ENCODE results near the gene PEX6.
"Not testable (repeated sequence)": the region's sequence is repeated elsewhere in the genome, so short reads cannot be mapped to it uniquely, and the experiment has no call there.

The PEX6 gene

GRCh38 chr6:42998205-42998604 is 19.2 kb upstream of the PEX6 start:
- not testable (repeated sequence) for H3K4me3 ChIP-seq (ENCODE audit: low read depth in 1 of 5, low read length in 5 of 5); H3K9ac ChIP-seq (ENCODE audit: low read length in 5 of 5); H3K4me1 ChIP-seq (ENCODE audit: control insufficient read depth in 5 of 5, insufficient read depth in 5 of 5, low read length in 5 of 5); H3K27me3 ChIP-seq (ENCODE audit: control insufficient read depth in 5 of 5, insufficient read depth in 4 of 5, low read length in 5 of 5); H3K36me3 ChIP-seq (ENCODE audit: control insufficient read depth in 5 of 5, insufficient read depth in 5 of 5, low read length in 5 of 5); H3K9me3 ChIP-seq (ENCODE audit: control insufficient read depth in 5 of 5, low read length in 5 of 5); H3K27ac ChIP-seq (ENCODE audit: low read depth, low read length)

- Histone ChIP-seq H3K36me3 (ENCODE audit: control insufficient read depth in 5 of 5, insufficient read depth in 5 of 5, low read length in 5 of 5) (peaks cover 0 to 7% (median 2%) of the 10 kb centered on the region in 5 donors), H3K27me3 (ENCODE audit: control insufficient read depth in 5 of 5, insufficient read depth in 4 of 5, low read length in 5 of 5) (no peaks in the 10 kb centered on the region), H3K4me3 (ENCODE audit: low read depth in 1 of 5, low read length in 5 of 5) (no peak overlapping the region), H3K4me1 (ENCODE audit: control insufficient read depth in 5 of 5, insufficient read depth in 5 of 5, low read length in 5 of 5) (no peaks in the 10 kb centered on the region), H3K9ac (ENCODE audit: low read length in 5 of 5) (no peak overlapping the region), H3K27ac (ENCODE audit: low read depth, low read length) (no peak overlapping the region), H3K9me3 (ENCODE audit: control insufficient read depth in 5 of 5, low read length in 5 of 5) (no peaks in the 10 kb centered on the region)
Observed at GRCh38 chr6:42996513-42996912, 17.5 kb upstream of the PEX6 start.

- H3K4me3 ChIP-seq (ENCODE audit: low read depth in 1 of 5, low read length in 5 of 5): no peak overlapping the region
- peaks cover 0 to 27% (median 24%) of the 10 kb centered on the region in 5 donors for H3K36me3 ChIP-seq (ENCODE audit: control insufficient read depth in 5 of 5, insufficient read depth in 5 of 5, low read length in 5 of 5)
- H3K27me3 ChIP-seq (ENCODE audit: control insufficient read depth in 5 of 5, insufficient read depth in 4 of 5, low read length in 5 of 5): no peaks in the 10 kb centered on the region
- H3K9me3 ChIP-seq (ENCODE audit: control insufficient read depth in 5 of 5, low read length in 5 of 5): no peaks in the 10 kb centered on the region
- peaks cover 2 to 14% (median 7%) of the 10 kb centered on the region in 5 donors for H3K4me1 ChIP-seq (ENCODE audit: control insufficient read depth in 5 of 5, insufficient read depth in 5 of 5, low read length in 5 of 5)
- H3K9ac ChIP-seq (ENCODE audit: low read length in 5 of 5): no peak overlapping the region
- no peak overlapping the region for H3K27ac ChIP-seq (ENCODE audit: low read depth, low read length)
Observed at GRCh38 chr6:42993445-42993844, 14.5 kb upstream of the PEX6 start.

- no peaks in the 10 kb centered on the region for H3K27me3 ChIP-seq (ENCODE audit: control insufficient read depth in 5 of 5, insufficient read depth in 4 of 5, low read length in 5 of 5)
- no peak overlapping the region for H3K4me3 ChIP-seq (ENCODE audit: low read depth in 1 of 5, low read length in 5 of 5)
- H3K9me3 ChIP-seq (ENCODE audit: control insufficient read depth in 5 of 5, low read length in 5 of 5): no peaks in the 10 kb centered on the region
- peaks cover 0 to 32% (median 24%) of the 10 kb centered on the region in 5 donors for H3K36me3 ChIP-seq (ENCODE audit: control insufficient read depth in 5 of 5, insufficient read depth in 5 of 5, low read length in 5 of 5)
- no peak overlapping the region for H3K27ac ChIP-seq (ENCODE audit: low read depth, low read length)
- H3K4me1 ChIP-seq (ENCODE audit: control insufficient read depth in 5 of 5, insufficient read depth in 5 of 5, low read length in 5 of 5): peaks cover 9 to 49% (median 38%) of the 10 kb centered on the region in 5 donors
- H3K9ac ChIP-seq (ENCODE audit: low read length in 5 of 5): no peak overlapping the region
Observed at GRCh38 chr6:42989923-42990322, 10.9 kb upstream of the PEX6 start.

- Histone ChIP-seq H3K36me3 (ENCODE audit: control insufficient read depth in 5 of 5, insufficient read depth in 5 of 5, low read length in 5 of 5) (peaks cover 0 to 32% (median 24%) of the 10 kb centered on the region in 5 donors), H3K27me3 (ENCODE audit: control insufficient read depth in 5 of 5, insufficient read depth in 4 of 5, low read length in 5 of 5) (no peaks in the 10 kb centered on the region), H3K9me3 (ENCODE audit: control insufficient read depth in 5 of 5, low read length in 5 of 5) (no peaks in the 10 kb centered on the region), H3K4me3 (ENCODE audit: low read depth in 1 of 5, low read length in 5 of 5) (no peak overlapping the region), H3K27ac (ENCODE audit: low read depth, low read length) (no peak overlapping the region), H3K4me1 (ENCODE audit: control insufficient read depth in 5 of 5, insufficient read depth in 5 of 5, low read length in 5 of 5) (peaks cover 15 to 56% (median 44%) of the 10 kb centered on the region in 5 donors), H3K9ac (ENCODE audit: low read length in 5 of 5) (no peak overlapping the region)
Observed at GRCh38 chr6:42988486-42989020, 9.6 kb upstream of the PEX6 start.

GRCh38 chr6:42987533-42988451 is 8.8 kb upstream of the PEX6 start:
- Histone ChIP-seq H3K9me3 (ENCODE audit: control insufficient read depth in 5 of 5, low read length in 5 of 5) (no peaks in the 10 kb centered on the region), H3K27me3 (ENCODE audit: control insufficient read depth in 5 of 5, insufficient read depth in 4 of 5, low read length in 5 of 5) (no peaks in the 10 kb centered on the region), H3K4me1 (ENCODE audit: control insufficient read depth in 5 of 5, insufficient read depth in 5 of 5, low read length in 5 of 5) (peaks cover 15 to 57% (median 46%) of the 10 kb centered on the region in 5 donors), H3K9ac (ENCODE audit: low read length in 5 of 5) (peak overlapping the region in 1 of 5 donors; percentile 46), H3K27ac (ENCODE audit: low read depth, low read length) (no peak overlapping the region), H3K4me3 (ENCODE audit: low read depth in 1 of 5, low read length in 5 of 5) (no peak overlapping the region), H3K36me3 (ENCODE audit: control insufficient read depth in 5 of 5, insufficient read depth in 5 of 5, low read length in 5 of 5) (peaks cover 0 to 32% (median 24%) of the 10 kb centered on the region in 5 donors)

GRCh38 chr6:42984924-42985475 is 6.0 kb upstream of the PEX6 start:
- H3K9ac ChIP-seq (ENCODE audit: low read length in 5 of 5): peak overlapping the region in 4 of 5 donors; percentile 77 to 85 (median 80)
- H3K27ac ChIP-seq (ENCODE audit: low read depth, low read length): peak overlapping the region; percentile 88
- H3K9me3 ChIP-seq (ENCODE audit: control insufficient read depth in 5 of 5, low read length in 5 of 5): no peaks in the 10 kb centered on the region
- H3K27me3 ChIP-seq (ENCODE audit: control insufficient read depth in 5 of 5, insufficient read depth in 4 of 5, low read length in 5 of 5): no peaks in the 10 kb centered on the region
- peaks cover 15 to 58% (median 46%) of the 10 kb centered on the region in 5 donors for H3K4me1 ChIP-seq (ENCODE audit: control insufficient read depth in 5 of 5, insufficient read depth in 5 of 5, low read length in 5 of 5)
- peak overlapping the region; percentile 67 to 86 (median 77) for H3K4me3 ChIP-seq (ENCODE audit: low read depth in 1 of 5, low read length in 5 of 5)
- peaks cover 0 to 17% (median 10%) of the 10 kb centered on the region in 5 donors for H3K36me3 ChIP-seq (ENCODE audit: control insufficient read depth in 5 of 5, insufficient read depth in 5 of 5, low read length in 5 of 5)

GRCh38 chr6:42984001-42984923 is 5.3 kb upstream of the PEX6 start, which contains the start of gene PPP2R5D:
Gene PPP2R5D, plus strand, starts transcription at chr6:42984570. Its CDS starts 108 bp downstream, at chr6:42984678.
- H3K36me3 ChIP-seq (ENCODE audit: control insufficient read depth in 5 of 5, insufficient read depth in 5 of 5, low read length in 5 of 5): peaks cover 0 to 10% (median 3%) of the 10 kb centered on the region in 5 donors
- peak within 1 kb of the TSS; percentile 88 for H3K27ac ChIP-seq (ENCODE audit: low read depth, low read length)
- peaks cover 17 to 59% (median 54%) of the 10 kb centered on the region in 5 donors for H3K4me1 ChIP-seq (ENCODE audit: control insufficient read depth in 5 of 5, insufficient read depth in 5 of 5, low read length in 5 of 5)
- H3K9me3 ChIP-seq (ENCODE audit: control insufficient read depth in 5 of 5, low read length in 5 of 5): no peaks in the 10 kb centered on the region
- peak within 1 kb of the TSS in 4 of 5 donors; percentile 77 to 86 (median 84) for H3K9ac ChIP-seq (ENCODE audit: low read length in 5 of 5)
- peak within 1 kb of the TSS; percentile 72 to 86 (median 85) for H3K4me3 ChIP-seq (ENCODE audit: low read depth in 1 of 5, low read length in 5 of 5)
- no peaks in the 10 kb centered on the region for H3K27me3 ChIP-seq (ENCODE audit: control insufficient read depth in 5 of 5, insufficient read depth in 4 of 5, low read length in 5 of 5)

- H3K9me3 ChIP-seq (ENCODE audit: control insufficient read depth in 5 of 5, low read length in 5 of 5): no peaks in the 10 kb centered on the region
- H3K27ac ChIP-seq (ENCODE audit: low read depth, low read length): no peak overlapping the region
- peaks cover 15 to 52% (median 45%) of the 10 kb centered on the region in 5 donors for H3K4me1 ChIP-seq (ENCODE audit: control insufficient read depth in 5 of 5, insufficient read depth in 5 of 5, low read length in 5 of 5)
- no peaks in the 10 kb centered on the region for H3K27me3 ChIP-seq (ENCODE audit: control insufficient read depth in 5 of 5, insufficient read depth in 4 of 5, low read length in 5 of 5)
- H3K36me3 ChIP-seq (ENCODE audit: control insufficient read depth in 5 of 5, insufficient read depth in 5 of 5, low read length in 5 of 5): no peaks in the 10 kb centered on the region
- H3K4me3 ChIP-seq (ENCODE audit: low read depth in 1 of 5, low read length in 5 of 5): no peak overlapping the region
- H3K9ac ChIP-seq (ENCODE audit: low read length in 5 of 5): no peak overlapping the region
Observed at GRCh38 chr6:42981836-42982235, 2.9 kb upstream of the PEX6 start.
